Mesenchymal stem cell (in vitro differentiated cells and primary cell): Measurements from ENCODE around the gene ITGB4. TPM values are rescaled to one million over a fixed set of nuclear protein-coding genes. Genes with fewer than 3 reads are reported as not detected.

Experiments
- DNase-seq: peaks from one replicate; pipeline ENCODE4 v3.0.0-alpha.2; 2013
- H2AFZ ChIP-seq: one replicate; pipeline ENCODE4 v1.6.1; 2013; ENCODE audit warnings: low read depth, mild to moderate bottlenecking, control low read depth, inconsistent platforms, low read length, moderate library complexity
- H2AK5ac ChIP-seq: 2 replicates; pipeline ENCODE4 v1.6.1; 2013; ENCODE audit warnings: low read length, moderate library complexity, mild to moderate bottlenecking, inconsistent platforms; ENCODE audit not compliant: severe bottlenecking
- H2BK120ac ChIP-seq: one replicate; pipeline ENCODE4 v1.6.1; 2013; ENCODE audit warnings: low read depth, mild to moderate bottlenecking, inconsistent platforms, low read length, moderate library complexity
- H2BK12ac ChIP-seq, 2 experiments: one replicate each; pipeline ENCODE4 v1.6.1; 2013; ENCODE audit warnings: inconsistent platforms in 2 of 2, low read length in 2 of 2, mild to moderate bottlenecking in 2 of 2, moderate library complexity in 2 of 2, control low read depth in 1 of 2
- H2BK15ac ChIP-seq: one replicate; pipeline ENCODE4 v1.6.1; 2013; ENCODE audit warnings: mild to moderate bottlenecking, low read depth, inconsistent platforms; ENCODE audit not compliant: poor library complexity, severe bottlenecking
- H2BK5ac ChIP-seq: 2 replicates; pipeline ENCODE4 v1.6.1; 2013; ENCODE audit warnings: low read depth, mild to moderate bottlenecking, low read length, control low read depth, inconsistent platforms; ENCODE audit not compliant: poor library complexity, severe bottlenecking
- H3K14ac ChIP-seq, 2 experiments: one replicate each; pipeline ENCODE4 v1.6.1; 2013; ENCODE audit warnings: inconsistent platforms in 2 of 2, low read length in 2 of 2, control low read depth in 1 of 2, mild to moderate bottlenecking in 1 of 2, moderate library complexity in 1 of 2
- H3K18ac ChIP-seq, 2 experiments: one replicate each; pipeline ENCODE4 v1.6.1; 2013; ENCODE audit warnings: inconsistent platforms in 2 of 2, low read length in 2 of 2, control low read depth in 1 of 2, low read depth in 1 of 2, mild to moderate bottlenecking in 1 of 2
- H3K23ac ChIP-seq, 2 experiments: one replicate each; pipeline ENCODE4 v1.6.1; 2013; ENCODE audit warnings: inconsistent platforms in 2 of 2, low read length in 2 of 2, mild to moderate bottlenecking in 2 of 2, moderate library complexity in 2 of 2, control low read depth in 1 of 2
- H3K27ac ChIP-seq: 2 replicates; pipeline ENCODE4 v1.5.1; 2013; ENCODE audit warnings: mild to moderate bottlenecking, moderate library complexity, low read length, control low read depth, inconsistent platforms; ENCODE audit not compliant: poor library complexity, severe bottlenecking
- H3K27me3 ChIP-seq, 2 experiments: 2 replicates each; pipeline versions ENCODE4 v1.6.1 to v1.7.0; 2013; ENCODE audit warnings: low read length in 2 of 2, mild to moderate bottlenecking in 2 of 2, moderate library complexity in 2 of 2, control low read depth in 1 of 2, inconsistent platforms in 1 of 2; ENCODE audit not compliant: control insufficient read depth in 1 of 2, insufficient read depth in 1 of 2
- H3K36me3 ChIP-seq, 2 experiments: 2 replicates each; pipeline versions ENCODE4 v1.6.1 to v1.7.0; 2013; ENCODE audit warnings: low read length in 2 of 2, control low read depth in 1 of 2, inconsistent platforms in 1 of 2, low read depth in 1 of 2, mild to moderate bottlenecking in 1 of 2; ENCODE audit not compliant: insufficient read depth in 2 of 2, control insufficient read depth in 1 of 2
- H3K4ac ChIP-seq, 2 experiments: one replicate each; pipeline ENCODE4 v1.6.1; 2013; ENCODE audit warnings: inconsistent platforms in 2 of 2, low read length in 2 of 2, mild to moderate bottlenecking in 2 of 2, moderate library complexity in 2 of 2, control low read depth in 1 of 2, low read depth in 1 of 2
- H3K4me1 ChIP-seq: 2 replicates; pipeline ENCODE4 v1.6.1; 2013; ENCODE audit warnings: low read depth, low read length, control low read depth; ENCODE audit not compliant: control insufficient read depth, insufficient read depth
- H3K4me2 ChIP-seq: 2 replicates; pipeline ENCODE4 v1.6.1; 2013; ENCODE audit warnings: low read length, mild to moderate bottlenecking, inconsistent platforms; ENCODE audit not compliant: poor library complexity, severe bottlenecking
- H3K4me3 ChIP-seq, 2 experiments: 2 replicates each; pipeline versions ENCODE4 v1.5.1 to v1.7.0; 2013; ENCODE audit warnings: low read length in 2 of 2, mild to moderate bottlenecking in 2 of 2, control low read depth in 1 of 2, low read depth in 1 of 2; ENCODE audit not compliant: insufficient read depth in 1 of 2
- H3K79me1 ChIP-seq: replicated peaks from 2 replicates; pipeline ENCODE4 v1.6.1; 2013; ENCODE audit warnings: mild to moderate bottlenecking, control low read depth, low read length, inconsistent platforms; ENCODE audit not compliant: poor library complexity, severe bottlenecking
- H3K9ac ChIP-seq: 2 replicates; pipeline ENCODE4 v1.7.0; 2013; ENCODE audit warnings: mild to moderate bottlenecking, low read length, moderate library complexity
- H3K9me3 ChIP-seq: 2 replicates; pipeline ENCODE4 v1.7.0; 2013; ENCODE audit warnings: mild to moderate bottlenecking, low read length; ENCODE audit not compliant: control insufficient read depth
- H4K8ac ChIP-seq: one replicate; pipeline ENCODE4 v1.6.1; 2013; ENCODE audit warnings: inconsistent platforms, mild to moderate bottlenecking, low read length, moderate library complexity
- H4K91ac ChIP-seq: one replicate; pipeline ENCODE4 v1.6.1; 2013; ENCODE audit warnings: mild to moderate bottlenecking, low read length, inconsistent platforms
- WGBS: methylation state at CpG from one replicate; pipeline ENCODE4 v1.1.7; 2013; ENCODE audit warnings: mixed read lengths; 5-methylcytosine and 5-hydroxymethylcytosine counted together
- polyA plus RNA-seq, 2 experiments: library from polyadenylated mRNA; stranded (reverse); fragments of 200-250 nt; gene quantifications; one replicate each; pipeline ENCODE4 v1.2.3, GENCODE V29; 2013

ITGB4 gene
- 1.3 TPM for polyA plus RNA-seq (2013, experiment 1 of 2)
- polyA plus RNA-seq (2013, experiment 2 of 2), result 1.0 TPM

DNA sequence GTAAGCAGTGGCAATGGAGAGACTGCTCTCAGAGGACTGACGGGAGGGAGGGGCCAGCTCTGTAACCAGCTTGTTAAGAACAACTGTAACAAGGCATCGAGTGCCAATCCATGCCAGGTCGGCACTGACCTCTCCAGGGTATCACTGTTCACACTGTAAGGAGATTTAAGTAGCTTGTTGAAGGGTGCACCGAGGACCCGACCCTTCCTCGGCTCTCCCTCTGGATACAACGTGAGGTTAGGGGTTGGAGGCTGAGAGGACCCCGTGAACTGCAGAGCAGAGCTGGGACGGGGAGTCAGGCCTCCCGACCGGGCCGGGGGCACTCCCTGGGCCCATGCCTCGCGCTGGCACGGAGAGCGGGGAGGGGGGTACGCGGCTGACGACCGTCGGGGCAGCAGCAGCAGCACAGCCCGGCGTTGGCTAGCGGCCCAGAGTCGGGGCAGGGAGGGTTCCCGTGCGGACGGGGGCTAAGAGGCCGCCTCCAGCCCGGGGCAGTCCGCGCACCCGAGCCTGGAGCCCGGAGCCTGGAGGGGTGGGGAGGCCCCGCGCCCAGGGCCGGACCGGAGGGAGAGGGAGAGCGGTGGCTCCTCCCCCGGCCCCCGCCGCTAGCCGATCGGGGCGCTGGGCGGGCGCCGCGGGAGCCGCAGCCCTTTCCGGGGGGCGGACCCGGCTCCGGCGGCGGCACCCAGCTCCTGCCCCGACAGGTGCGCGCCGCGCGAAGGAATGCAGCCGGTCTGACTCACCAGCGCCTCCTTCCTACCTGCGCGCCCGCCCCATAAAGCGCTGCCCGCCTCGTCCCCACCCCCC, at the start of gene ITGB4:
Gene ITGB4 (plus strand): TSS at position 804 of the 807 bp plus-strand sequence. CDS start 3,245 bp downstream, outside the sequence.
- Histone ChIP-seq H3K14ac (no peak within 1 kb of the TSS), H4K8ac (no peak within 1 kb of the TSS), H3K4me1 (peaks cover 41% of the 10 kb centered on the region), H2BK12ac (no peak within 1 kb of the TSS), H3K27ac (peak within 1 kb of the TSS; percentile 46), H3K79me1 (peaks cover 8% of the 10 kb centered on the region), H2BK15ac (no peak within 1 kb of the TSS), H3K36me3 (peaks cover 0 to 31% of the 10 kb centered on the region in 2 experiments), H2BK120ac (no peak within 1 kb of the TSS), H3K27me3 (peaks cover 0 to 78% of the 10 kb centered on the region in 2 experiments), H3K4ac (no peak within 1 kb of the TSS), H2AFZ (no peak within 1 kb of the TSS), H4K91ac (no peak within 1 kb of the TSS), H3K23ac (peak within 1 kb of the TSS in 1 of 2 experiments; percentile 81), H3K4me2 (peak within 1 kb of the TSS; percentile 86), H3K18ac (no peak within 1 kb of the TSS), H2AK5ac (peak within 1 kb of the TSS; percentile 62), H3K9ac (no peak within 1 kb of the TSS), H3K9me3 (no peaks in the 10 kb centered on the region), H3K4me3 (peak within 1 kb of the TSS in 1 of 2 experiments; percentile 68), H2BK5ac (peak within 1 kb of the TSS; percentile 61)
- 11% methylated on average over 35 of the region's 70 CpGs for WGBS
- no peak for DNase-seq

- DNase-seq, result no peak
- Histone ChIP-seq H2AK5ac (no peak overlapping the region), H3K18ac (no peak overlapping the region), H2BK120ac (no peak overlapping the region), H3K27me3 (no peaks in the 10 kb centered on the region), H3K27ac (no peak overlapping the region), H3K4me2 (no peak overlapping the region), H3K14ac (no peak overlapping the region), H4K91ac (no peak overlapping the region), H2AFZ (no peak overlapping the region), H3K4ac (no peak overlapping the region), H3K23ac (no peak overlapping the region), H3K4me1 (peaks cover 5% of the 10 kb centered on the region), H3K4me3 (no peak overlapping the region), H3K79me1 (peaks cover 5% of the 10 kb centered on the region), H2BK5ac (no peak overlapping the region), H4K8ac (no peak overlapping the region), H2BK15ac (no peak overlapping the region), H3K9ac (no peak overlapping the region), H3K36me3 (peaks cover 37 to 66% of the 10 kb centered on the region in 2 experiments), H2BK12ac (no peak overlapping the region), H3K9me3 (no peaks in the 10 kb centered on the region)
- WGBS, result 98% methylated on average over 4 of the region's 5 CpGs
Measured at GRCh38 chr17:75672011-75672410, 49.2 kb upstream of the ITGB4 start.

- Histone ChIP-seq H3K18ac (no peak overlapping the region), H3K23ac (no peak overlapping the region), H2BK120ac (no peak overlapping the region), H3K4me2 (no peak overlapping the region), H3K4ac (no peak overlapping the region), H2BK15ac (no peak overlapping the region), H3K4me3 (no peak overlapping the region), H3K9ac (no peak overlapping the region), H3K27ac (peak overlapping the region; percentile 15), H3K36me3 (peaks cover 40 to 70% of the 10 kb centered on the region in 2 experiments), H3K9me3 (no peaks in the 10 kb centered on the region), H2AK5ac (peak overlapping the region; percentile 26), H2AFZ (no peak overlapping the region), H3K27me3 (no peaks in the 10 kb centered on the region), H3K14ac (no peak overlapping the region), H4K91ac (no peak overlapping the region), H2BK12ac (no peak overlapping the region), H4K8ac (no peak overlapping the region), H3K79me1 (peaks cover 7% of the 10 kb centered on the region), H3K4me1 (peaks cover 5% of the 10 kb centered on the region), H2BK5ac (no peak overlapping the region)
- 100% methylated on average over 1 of the region's 4 CpGs for WGBS
- no peak for DNase-seq
Measured at GRCh38 chr17:75673487-75673886, 47.8 kb upstream of the ITGB4 start.

GRCh38 chr17:75676461-75676860, 44.8 kb upstream of the ITGB4 start:
- Histone ChIP-seq H2BK15ac (no peak overlapping the region), H3K27me3 (no peaks in the 10 kb centered on the region), H3K9me3 (no peaks in the 10 kb centered on the region), H3K9ac (no peak overlapping the region), H3K4me2 (no peak overlapping the region), H2AK5ac (no peak overlapping the region), H3K27ac (no peak overlapping the region), H2BK5ac (no peak overlapping the region), H3K36me3 (peaks cover 35 to 70% of the 10 kb centered on the region in 2 experiments), H3K4ac (no peak overlapping the region), H3K23ac (no peak overlapping the region), H3K18ac (no peak overlapping the region), H2BK120ac (no peak overlapping the region), H2BK12ac (no peak overlapping the region), H4K8ac (no peak overlapping the region), H3K79me1 (peaks cover 12% of the 10 kb centered on the region), H3K4me3 (no peak overlapping the region), H4K91ac (no peak overlapping the region), H2AFZ (no peak overlapping the region), H3K4me1 (peaks cover 16% of the 10 kb centered on the region), H3K14ac (no peak overlapping the region)
- WGBS, result no CpG with 5 or more reads among the region's 3 CpGs
- no peak for DNase-seq
